ENCODE measurements around the gene CELF2. TPM values are rescaled to one million over a fixed set of nuclear protein-coding genes. Genes with fewer than 3 reads are reported as not detected.

The CELF2 gene
- total RNA-seq, 4 donors from 2014 or later = 8.7 to 28.6 (median 22.9) TPM

DNA sequence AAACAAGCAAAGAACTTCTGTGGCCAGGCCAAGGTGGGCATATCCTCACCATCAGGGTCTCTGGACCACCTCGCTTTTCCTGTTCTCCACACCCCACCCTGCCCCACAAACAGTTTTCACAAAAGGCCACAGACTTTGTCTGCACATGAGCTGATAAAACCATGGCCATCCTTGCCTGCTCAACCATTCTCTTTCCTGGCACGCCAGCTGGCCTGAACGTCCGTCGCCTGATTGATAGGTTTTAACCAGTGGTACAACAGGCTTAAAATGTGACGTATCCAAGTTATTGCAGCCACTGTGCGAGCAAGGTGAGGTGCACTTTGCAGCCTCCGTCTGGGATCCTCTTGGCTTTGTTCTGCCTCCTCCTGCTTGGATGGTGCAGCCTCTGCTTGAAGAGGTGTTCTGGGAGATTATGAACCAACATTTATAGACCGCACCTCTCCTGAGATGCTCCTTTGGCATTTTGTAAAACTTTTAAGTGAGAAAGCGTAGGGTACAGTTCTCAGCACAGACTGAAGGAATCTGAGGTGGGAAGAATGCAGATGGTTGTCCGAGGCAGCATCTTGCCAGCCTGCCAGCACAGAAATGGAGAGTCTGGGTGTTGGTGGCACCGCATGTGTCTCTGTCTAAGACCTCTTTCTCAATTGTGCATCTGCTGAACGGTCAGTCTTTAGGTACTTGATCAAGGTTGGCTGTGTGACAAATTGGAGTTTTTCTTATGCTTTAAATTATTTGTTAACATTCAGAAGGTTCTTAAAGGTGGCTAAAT, 288.3 kb downstream of the CELF2 start:
- peaks cover 9% of the 10 kb centered on the region for H3K9me3 ChIP-seq
- no peak overlapping the region for H3K27ac ChIP-seq
- H3K4me1 ChIP-seq = no peaks in the 10 kb centered on the region
- WGBS = 97% methylated on average over 13 of the region's 13 CpGs
- no peak for DNase-seq (ENCODE audit: low spot score in 2 of 2)
- H3K27me3 ChIP-seq = no peaks in the 10 kb centered on the region
- TF ChIP-seq, protein P1, sequence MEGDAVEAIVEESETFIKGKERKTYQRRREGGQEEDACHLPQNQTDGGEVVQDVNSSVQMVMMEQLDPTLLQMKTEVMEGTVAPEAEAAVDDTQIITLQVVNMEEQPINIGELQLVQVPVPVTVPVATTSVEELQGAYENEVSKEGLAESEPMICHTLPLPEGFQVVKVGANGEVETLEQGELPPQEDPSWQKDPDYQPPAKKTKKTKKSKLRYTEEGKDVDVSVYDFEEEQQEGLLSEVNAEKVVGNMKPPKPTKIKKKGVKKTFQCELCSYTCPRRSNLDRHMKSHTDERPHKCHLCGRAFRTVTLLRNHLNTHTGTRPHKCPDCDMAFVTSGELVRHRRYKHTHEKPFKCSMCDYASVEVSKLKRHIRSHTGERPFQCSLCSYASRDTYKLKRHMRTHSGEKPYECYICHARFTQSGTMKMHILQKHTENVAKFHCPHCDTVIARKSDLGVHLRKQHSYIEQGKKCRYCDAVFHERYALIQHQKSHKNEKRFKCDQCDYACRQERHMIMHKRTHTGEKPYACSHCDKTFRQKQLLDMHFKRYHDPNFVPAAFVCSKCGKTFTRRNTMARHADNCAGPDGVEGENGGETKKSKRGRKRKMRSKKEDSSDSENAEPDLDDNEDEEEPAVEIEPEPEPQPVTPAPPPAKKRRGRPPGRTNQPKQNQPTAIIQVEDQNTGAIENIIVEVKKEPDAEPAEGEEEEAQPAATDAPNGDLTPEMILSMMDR (IDR thresholded peaks at IDR 0.05) = no peak
- TF ChIP-seq POLR2A (IDR thresholded peaks at IDR 0.05) (no peak), POLR2AphosphoS5 (IDR thresholded peaks at IDR 0.05) (no peak), EP300 (IDR thresholded peaks at IDR 0.05) (no peak)
- H3K36me3 ChIP-seq = peaks cover 65% of the 10 kb centered on the region
- no peak overlapping the region for H3K4me3 ChIP-seq

DNA sequence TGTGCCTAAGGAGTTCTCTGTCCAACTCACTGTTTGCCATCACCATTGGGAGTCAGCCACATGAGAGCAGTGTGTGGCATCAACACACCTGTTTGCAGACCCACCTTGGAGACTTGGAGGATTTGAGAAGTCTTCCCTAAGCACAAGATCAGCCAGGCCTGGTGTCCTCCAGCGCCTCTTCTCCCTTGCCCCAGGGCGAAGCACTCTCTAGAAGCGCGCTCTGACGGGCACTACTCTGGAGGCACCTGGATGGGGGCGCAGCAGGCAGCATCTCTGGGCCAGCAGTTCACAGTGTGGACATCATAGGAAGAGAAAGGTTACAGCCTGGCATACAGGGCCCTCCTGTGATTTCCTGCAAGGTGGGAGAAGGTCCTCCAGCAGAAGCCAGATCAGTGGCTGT, 289.3 kb downstream of the CELF2 start:
- 98% methylated on average over 6 of the region's 6 CpGs for WGBS
- no peak overlapping the region for H3K4me3 ChIP-seq
- H3K36me3 ChIP-seq = peaks cover 62% of the 10 kb centered on the region

DNA sequence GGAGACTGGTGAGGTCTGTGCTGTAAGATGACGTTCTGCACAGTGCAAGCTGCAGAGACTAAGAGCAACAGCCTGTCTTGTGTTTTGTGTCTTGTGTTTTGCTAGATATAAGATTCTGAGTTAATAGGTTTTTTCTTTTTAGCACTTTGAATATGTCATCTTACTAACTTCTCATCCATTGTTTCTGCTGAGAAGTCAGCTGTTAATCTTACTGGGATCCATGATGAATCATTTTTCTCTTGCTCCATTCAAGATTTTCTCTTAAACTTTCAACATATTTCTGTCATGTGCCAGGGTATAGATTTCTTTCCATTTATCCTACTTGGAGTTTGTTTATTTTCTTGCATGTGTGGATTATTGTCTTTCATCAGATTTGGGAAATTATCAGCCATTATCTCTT, 290.3 kb downstream of the CELF2 start:
- TF ChIP-seq EP300 (IDR thresholded peaks at IDR 0.05) (no peak), POLR2AphosphoS5 (IDR thresholded peaks at IDR 0.05) (no peak), POLR2A (IDR thresholded peaks at IDR 0.05) (no peak)
- TF ChIP-seq, protein P1 (IDR thresholded peaks at IDR 0.05) = no peak
- Histone ChIP-seq H3K27me3 (no peaks in the 10 kb centered on the region), H3K27ac (no peak overlapping the region), H3K4me3 (no peak overlapping the region), H3K36me3 (peaks cover 55% of the 10 kb centered on the region), H3K4me1 (no peaks in the 10 kb centered on the region), H3K9me3 (peaks cover 9% of the 10 kb centered on the region)
- no peak for DNase-seq (ENCODE audit: low spot score in 2 of 2)
- 100% methylated on average over 1 of the region's 1 CpG for WGBS

More for the DNA sequence above, 289.3 kb downstream of the CELF2 start:
- no peak for TF ChIP-seq POLR2AphosphoS5 (IDR thresholded peaks at IDR 0.05)
- TF ChIP-seq, protein P1 (IDR thresholded peaks at IDR 0.05) = no peak
- TF ChIP-seq EP300 (IDR thresholded peaks at IDR 0.05) = no peak
- no peak for TF ChIP-seq POLR2A (IDR thresholded peaks at IDR 0.05)
- Histone ChIP-seq H3K27ac (no peak overlapping the region), H3K9me3 (peaks cover 9% of the 10 kb centered on the region), H3K27me3 (no peaks in the 10 kb centered on the region), H3K4me1 (no peaks in the 10 kb centered on the region)
- DNase-seq (ENCODE audit: low spot score in 2 of 2) = no peak

DNA sequence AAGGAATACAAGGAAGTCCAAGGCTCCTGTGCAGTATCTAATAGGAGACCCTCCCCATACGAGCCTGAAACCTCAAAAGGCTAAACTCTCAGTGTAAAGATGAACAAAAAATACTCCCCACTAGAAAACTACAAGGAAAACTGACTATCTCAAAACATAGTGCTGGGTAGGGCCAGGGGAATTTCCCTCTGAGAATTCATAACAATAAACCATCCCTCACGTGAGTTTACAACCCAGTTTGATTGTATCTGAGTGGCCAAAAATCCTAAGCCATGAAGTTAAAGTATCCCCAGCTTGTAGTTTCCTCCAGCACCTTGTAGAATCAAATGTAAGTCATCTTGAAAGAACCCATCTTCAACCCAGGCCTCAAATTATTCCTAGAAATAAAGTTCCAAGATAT, 293.4 kb downstream of the CELF2 start:
- peaks cover 9% of the 10 kb centered on the region for H3K9me3 ChIP-seq
- no peak overlapping the region for H3K4me3 ChIP-seq
- no peak for TF ChIP-seq POLR2A (IDR thresholded peaks at IDR 0.05)
- no peak for TF ChIP-seq EP300 (IDR thresholded peaks at IDR 0.05)
- TF ChIP-seq, protein P1 (IDR thresholded peaks at IDR 0.05) = no peak
- H3K4me1 ChIP-seq = no peaks in the 10 kb centered on the region
- H3K27me3 ChIP-seq = no peaks in the 10 kb centered on the region
- DNase-seq (ENCODE audit: low spot score in 2 of 2) = no peak
- no peak overlapping the region for H3K27ac ChIP-seq
- 86% methylated on average over 2 of the region's 2 CpGs for WGBS
- H3K36me3 ChIP-seq = peaks cover 51% of the 10 kb centered on the region

DNA sequence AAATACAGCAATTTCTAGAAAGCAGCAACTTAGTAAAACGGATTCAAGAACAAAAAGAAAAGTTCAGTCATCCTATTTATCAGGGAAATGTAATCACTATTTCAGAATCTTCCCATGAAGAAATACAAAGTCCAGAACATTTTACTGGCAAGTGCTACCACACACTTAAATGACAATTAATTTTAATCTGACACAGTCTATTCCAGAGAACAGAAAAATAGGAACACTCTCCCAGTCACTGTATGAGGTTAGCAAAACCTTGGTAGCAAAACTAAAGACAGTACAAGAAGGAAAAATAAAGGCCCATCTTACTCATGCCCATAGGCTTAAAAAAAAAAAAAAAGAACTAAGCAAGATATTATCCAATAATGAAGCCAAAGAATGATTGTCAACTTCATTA, 295.8 kb downstream of the CELF2 start:
- WGBS = 80% methylated on average over 1 of the region's 1 CpG
- peaks cover 4% of the 10 kb centered on the region for H3K9me3 ChIP-seq
- H3K4me1 ChIP-seq = no peaks in the 10 kb centered on the region
- DNase-seq (ENCODE audit: low spot score in 2 of 2) = no peak
- H3K4me3 ChIP-seq = no peak overlapping the region
- no peaks in the 10 kb centered on the region for H3K27me3 ChIP-seq
- H3K36me3 ChIP-seq = peaks cover 43% of the 10 kb centered on the region
- H3K27ac ChIP-seq = no peak overlapping the region
- TF ChIP-seq POLR2A (IDR thresholded peaks at IDR 0.05) = no peak
- no peak for TF ChIP-seq POLR2AphosphoS5 (IDR thresholded peaks at IDR 0.05)
- TF ChIP-seq, protein P1 (IDR thresholded peaks at IDR 0.05) = no peak
- no peak for TF ChIP-seq EP300 (IDR thresholded peaks at IDR 0.05)

All from suprapubic skin (tissue), 4 donors.